ENCODE results near the gene TEX261. TPM values are rescaled to one million over a fixed set of nuclear protein-coding genes. Genes with fewer than 3 reads are reported as not detected.

TEX261 gene
- total and polyA plus RNA-seq, 12 donors, result 17.9 to 96.6 (median 49.5) TPM

GRCh38 chr2:70984228-70984575 is 10.5 kb downstream of the TEX261 start:
- H3K4me1 ChIP-seq (replicated peaks in 1 of 2), result peaks cover 0 to 5% of the 10 kb centered on the region in 2 donors
- H3K27ac ChIP-seq, result no peak overlapping the region
- no peak overlapping the region for H3K4me3 ChIP-seq
- intact Hi-C loops (cut with DNase I), result no loop called here
- H3K9me3 ChIP-seq (replicated peaks in 1 of 3), result no peaks in the 10 kb centered on the region
- H3K27me3 ChIP-seq, result no peaks in the 10 kb centered on the region
- DNase-seq, result peak in 1 of 7 donors; percentile 8
- H3K36me3 ChIP-seq (replicated peaks in 1 of 2), result peaks cover 0 to 27% of the 10 kb centered on the region in 2 donors
- WGBS, 4 donors, result 80 to 89% (median 82%) methylated on average over 3 of the region's 3 CpGs
- no peak for TF ChIP-seq CTCF (IDR thresholded peaks at IDR 0.05)
- no peak for TF ChIP-seq POLR2A (IDR thresholded peaks at IDR 0.05)

GRCh38 chr2:70983506-70984227 is 11.0 kb downstream of the TEX261 start:
- H3K27ac ChIP-seq, result no peak overlapping the region
- WGBS, 4 donors, result 83 to 87% (median 86%) methylated on average over 8 of the region's 8 CpGs
- TF ChIP-seq CTCF (IDR thresholded peaks at IDR 0.05), result no peak
- H3K36me3 ChIP-seq (replicated peaks in 1 of 2), result peaks cover 0 to 21% of the 10 kb centered on the region in 2 donors
- no peak overlapping the region for H3K4me3 ChIP-seq
- H3K27me3 ChIP-seq, result no peaks in the 10 kb centered on the region
- no peaks in the 10 kb centered on the region for H3K9me3 ChIP-seq (replicated peaks in 1 of 3)
- H3K4me1 ChIP-seq (replicated peaks in 1 of 2), result peaks cover 0 to 5% of the 10 kb centered on the region in 2 donors
- peak in 3 of 7 donors; percentile 12 to 46 (median 13) for DNase-seq
- intact Hi-C loops (cut with DNase I), result no loop called here

GRCh38 chr2:70982971-70983370 is 11.7 kb downstream of the TEX261 start:
- intact Hi-C loops (cut with DNase I), result no loop called here
- no peak overlapping the region for H3K27ac ChIP-seq
- H3K4me1 ChIP-seq (replicated peaks in 1 of 2), result peaks cover 5 to 10% of the 10 kb centered on the region in 2 donors
- peak in 3 of 7 donors; percentile 9 to 25 (median 11) for DNase-seq
- 94 to 98% (median 95%) methylated on average over 3 of the region's 3 CpGs for WGBS, 4 donors
- H3K27me3 ChIP-seq, result no peaks in the 10 kb centered on the region
- no peak for TF ChIP-seq CTCF (IDR thresholded peaks at IDR 0.05)
- no peak for TF ChIP-seq POLR2A (IDR thresholded peaks at IDR 0.05)
- H3K4me3 ChIP-seq, result no peak overlapping the region
- no peaks in the 10 kb centered on the region for H3K9me3 ChIP-seq (replicated peaks in 1 of 3)
- H3K36me3 ChIP-seq (replicated peaks in 1 of 2), result peaks cover 0 to 14% of the 10 kb centered on the region in 2 donors

- DNase-seq, result peak in 4 of 7 donors; percentile 8 to 46 (median 15)
- Histone ChIP-seq H3K4me1 (replicated peaks in 1 of 2) (peaks cover 10 to 16% of the 10 kb centered on the region in 2 donors), H3K27ac (no peak overlapping the region), H3K36me3 (replicated peaks in 1 of 2) (peaks cover 0 to 10% of the 10 kb centered on the region in 2 donors), H3K4me3 (no peak overlapping the region), H3K9me3 (replicated peaks in 1 of 3) (no peaks in the 10 kb centered on the region), H3K27me3 (no peaks in the 10 kb centered on the region)
- TF ChIP-seq CTCF (IDR thresholded peaks at IDR 0.05) (no peak), POLR2A (IDR thresholded peaks at IDR 0.05) (no peak)
- intact Hi-C loops (cut with DNase I), result no loop called here
- 93% methylated on average over 10 to 14 of the region's 14 CpGs for WGBS, 4 donors
These were observed 12.5 kb downstream of the TEX261 start for GRCh38 chr2:70981866-70982810.

Measured in adrenal gland (tissue), 12 donors.